HG03575 (cell line): ENCODE measurements around the gene GRAP2.
A peak's percentile ranks its signal among the peaks of the same experiment; 100 is the strongest.

Experiments
- ATAC-seq: cut with Tn5 transposase; IDR thresholded peaks from one replicate; pipeline ENCODE4 v1.9.1; 2021; ENCODE audit not compliant: unreplicated experiment, insufficient number of reproducible peaks, low FRiP score; ENCODE audit errors: extremely low read depth

The GRAP2 gene

GRCh38 chr22:39958009-39958711 lies 57.3 kb downstream of the GRAP2 start:
- no peak for ATAC-seq

GRCh38 chr22:39958949-39959639 lies 58.2 kb downstream of the GRAP2 start:
- ATAC-seq, result no peak

- no peak for ATAC-seq
These were observed 59.0 kb downstream of the GRAP2 start, which contains the start of gene TMA7B for GRCh38 chr22:39959640-39960447. TMA7B (plus strand) TSS chr22:39960397; CDS start chr22:39964375, 3,978 bp downstream.

GRCh38 chr22:39960791-39961746 lies 60.2 kb downstream of the GRAP2 start:
- peak; percentile 56 for ATAC-seq

GRCh38 chr22:39962071-39962470 lies 61.2 kb downstream of the GRAP2 start:
- ATAC-seq, result no peak

GRCh38 chr22:39965748-39966147 lies 64.9 kb downstream of the GRAP2 start:
- ATAC-seq, result no peak

- ATAC-seq, result no peak
These were observed 65.6 kb downstream of the GRAP2 start for GRCh38 chr22:39966470-39966869.

- no peak for ATAC-seq
These were observed 66.4 kb downstream of the GRAP2 start for GRCh38 chr22:39967103-39967829.

GRCh38 chr22:39967996-39968972 lies 67.4 kb downstream of the GRAP2 start:
- ATAC-seq, result no peak

- no peak for ATAC-seq
These were observed 69.9 kb downstream of the GRAP2 start for GRCh38 chr22:39970742-39971141.

- ATAC-seq, result no peak
These were observed 71.8 kb downstream of the GRAP2 start for GRCh38 chr22:39972641-39973040.

- no peak for ATAC-seq
These were observed 72.8 kb downstream of the GRAP2 start for GRCh38 chr22:39973656-39974055.

GRCh38 chr22:39974065-39974464 lies 73.2 kb downstream of the GRAP2 start:
- ATAC-seq, result no peak

GRCh38 chr22:39979048-39979447 lies 78.2 kb downstream of the GRAP2 start:
- no peak for ATAC-seq

- no peak for ATAC-seq
These were observed 78.6 kb downstream of the GRAP2 start for GRCh38 chr22:39979458-39979857.

- no peak for ATAC-seq
These were observed 79.7 kb downstream of the GRAP2 start for GRCh38 chr22:39980596-39980995.

GRCh38 chr22:39983346-39983745 lies 82.5 kb downstream of the GRAP2 start:
- ATAC-seq, result no peak
